Putamen (tissue), 1 donor: ENCODE data around the gene LRCOL1.
A peak's percentile ranks its signal among the peaks of the same experiment; 100 is the strongest.

Experiments used
- DNase-seq: peaks from one replicate; pipeline ENCODE4 v3.0.0-alpha.2; 2016; ENCODE audit warnings: low spot score

The LRCOL1 gene

GRCh38 chr12:132635076-132635955, 24.9 kb upstream of the LRCOL1 start:
- no peak for DNase-seq

- no peak for DNase-seq
Measured at GRCh38 chr12:132634411-132634990, 24.1 kb upstream of the LRCOL1 start.

- DNase-seq = no peak
Measured at GRCh38 chr12:132633901-132634300, 23.5 kb upstream of the LRCOL1 start.

DNA sequence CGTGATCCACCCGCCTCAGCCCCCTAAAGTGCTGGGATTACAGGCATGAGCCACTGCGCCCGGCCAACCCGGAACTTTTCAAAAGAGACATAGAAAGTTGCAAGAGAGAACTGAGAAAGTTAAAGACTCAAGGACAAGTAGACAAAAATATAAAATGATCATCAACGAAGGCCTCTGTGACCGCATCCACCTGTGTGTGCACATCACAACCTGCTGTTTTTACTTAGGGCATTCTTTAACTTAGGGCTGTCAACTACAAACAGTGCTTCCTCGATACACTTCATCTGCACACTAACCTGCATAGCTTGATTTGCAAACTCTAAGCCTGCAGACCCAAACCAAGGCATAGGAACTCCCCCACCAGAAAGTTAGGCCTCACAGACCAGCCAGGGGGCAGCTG, 23.0 kb upstream of the LRCOL1 start:
- no peak for DNase-seq

DNA sequence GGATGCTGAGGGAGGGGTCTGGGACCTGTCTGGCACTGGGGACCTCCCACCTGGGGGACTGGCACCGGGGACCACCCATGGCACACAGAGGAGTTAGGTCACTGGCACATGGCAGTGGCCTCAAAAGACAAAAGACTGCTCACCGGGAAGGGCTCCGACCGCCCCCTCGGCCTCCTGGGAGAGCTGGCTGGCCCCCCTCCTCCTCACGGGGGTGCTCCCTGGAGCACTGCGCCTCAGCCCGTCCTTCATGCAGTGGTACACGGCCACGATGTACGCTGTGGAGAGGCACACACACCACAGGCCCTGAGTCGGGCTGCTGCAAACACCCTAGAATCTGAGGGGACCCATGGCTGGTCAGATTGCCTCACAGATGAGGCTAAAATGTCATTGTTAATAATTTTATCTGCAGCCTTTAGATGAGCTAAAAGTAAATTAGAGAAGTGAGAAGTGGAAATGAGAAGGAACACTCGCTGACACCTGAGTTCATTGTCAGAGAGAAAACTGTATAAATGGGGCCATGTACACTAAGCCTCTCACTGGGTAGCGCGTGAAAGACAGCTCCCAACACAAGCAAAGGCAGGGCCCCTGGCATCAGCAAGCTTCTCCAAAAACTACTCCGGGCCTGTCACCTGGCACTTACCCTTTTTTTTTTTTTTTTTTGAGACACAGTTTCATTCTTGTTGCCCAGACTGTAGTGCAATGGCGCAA, 22.3 kb upstream of the LRCOL1 start:
- no peak for DNase-seq

DNA sequence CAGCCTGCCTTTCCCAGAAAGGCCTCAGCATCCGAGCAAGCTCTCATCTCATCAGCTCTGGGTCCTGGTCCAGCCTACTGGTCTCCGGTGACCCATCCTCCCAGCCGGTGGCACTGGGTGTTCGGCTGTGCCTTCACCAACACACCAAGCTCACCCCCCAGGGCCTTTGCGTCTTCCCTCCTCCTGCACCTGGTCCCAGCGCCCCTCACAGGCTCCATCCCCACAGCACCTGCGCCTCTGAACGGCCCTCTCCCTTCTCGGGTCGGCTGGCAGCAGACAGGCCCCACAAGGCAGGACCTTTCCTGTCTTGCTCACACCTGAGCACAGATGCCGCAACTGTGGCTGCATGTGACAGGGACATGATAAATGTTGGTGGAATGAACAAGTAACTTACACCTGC, 21.3 kb upstream of the LRCOL1 start:
- no peak for DNase-seq

- no peak for DNase-seq
Measured at GRCh38 chr12:132630672-132631071, 20.3 kb upstream of the LRCOL1 start.

DNA sequence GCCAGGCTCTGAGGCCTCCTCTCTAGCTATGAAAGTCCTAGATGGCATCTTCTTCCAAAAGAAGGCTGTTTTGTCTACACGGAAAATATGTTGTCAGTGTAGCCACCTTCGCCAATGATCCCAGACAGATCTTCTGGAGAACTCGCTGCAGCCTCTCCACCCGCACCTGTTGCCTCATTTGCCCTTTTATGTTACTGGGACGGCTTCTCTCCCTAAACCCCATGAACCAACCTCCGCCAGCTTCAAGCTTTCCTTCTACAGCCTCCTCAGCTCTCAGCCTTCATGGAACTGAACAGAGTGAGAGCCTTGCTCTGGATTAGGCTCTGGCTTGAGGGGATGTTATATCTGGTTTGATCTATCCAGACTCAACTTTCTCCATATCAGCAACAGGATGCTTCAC, 18.9 kb upstream of the LRCOL1 start:
- no peak for DNase-seq

DNA sequence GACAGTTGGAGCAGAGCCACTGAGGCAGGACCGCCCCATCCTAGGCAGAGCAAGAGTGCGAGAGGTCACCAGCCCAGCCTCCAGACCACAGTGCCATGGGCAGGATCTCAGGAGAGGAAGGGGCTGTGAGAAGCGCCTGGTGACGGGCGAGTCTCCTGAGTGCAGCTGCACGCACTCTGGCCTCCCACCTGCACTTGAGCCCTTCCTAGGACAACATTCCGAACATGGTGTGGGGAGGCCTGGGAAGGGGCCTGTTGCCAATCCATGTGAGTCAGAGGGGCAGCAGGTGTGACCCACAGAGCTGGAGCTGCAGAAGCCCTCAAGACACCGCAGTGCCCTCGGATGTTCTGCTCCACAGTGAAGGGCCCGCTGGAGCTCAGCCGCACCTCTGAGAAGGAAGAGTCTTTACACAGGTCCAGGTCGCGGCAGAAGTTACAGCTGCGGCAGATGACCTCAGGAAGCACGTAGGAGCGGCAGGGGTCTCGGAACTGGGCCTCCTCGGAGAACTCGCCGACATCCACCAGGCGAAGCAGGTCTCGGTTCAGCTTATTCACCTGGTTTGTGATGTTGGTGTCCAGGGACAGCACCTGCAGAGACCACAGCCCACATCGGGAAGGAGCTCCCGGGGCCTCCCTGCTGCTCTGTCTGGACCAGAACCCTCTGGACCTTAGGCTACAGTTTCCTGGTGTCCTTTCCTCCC, 15.5 kb upstream of the LRCOL1 start:
- DNase-seq = no peak

- no peak for DNase-seq
Measured at GRCh38 chr12:132624910-132625630, 14.7 kb upstream of the LRCOL1 start.

DNA sequence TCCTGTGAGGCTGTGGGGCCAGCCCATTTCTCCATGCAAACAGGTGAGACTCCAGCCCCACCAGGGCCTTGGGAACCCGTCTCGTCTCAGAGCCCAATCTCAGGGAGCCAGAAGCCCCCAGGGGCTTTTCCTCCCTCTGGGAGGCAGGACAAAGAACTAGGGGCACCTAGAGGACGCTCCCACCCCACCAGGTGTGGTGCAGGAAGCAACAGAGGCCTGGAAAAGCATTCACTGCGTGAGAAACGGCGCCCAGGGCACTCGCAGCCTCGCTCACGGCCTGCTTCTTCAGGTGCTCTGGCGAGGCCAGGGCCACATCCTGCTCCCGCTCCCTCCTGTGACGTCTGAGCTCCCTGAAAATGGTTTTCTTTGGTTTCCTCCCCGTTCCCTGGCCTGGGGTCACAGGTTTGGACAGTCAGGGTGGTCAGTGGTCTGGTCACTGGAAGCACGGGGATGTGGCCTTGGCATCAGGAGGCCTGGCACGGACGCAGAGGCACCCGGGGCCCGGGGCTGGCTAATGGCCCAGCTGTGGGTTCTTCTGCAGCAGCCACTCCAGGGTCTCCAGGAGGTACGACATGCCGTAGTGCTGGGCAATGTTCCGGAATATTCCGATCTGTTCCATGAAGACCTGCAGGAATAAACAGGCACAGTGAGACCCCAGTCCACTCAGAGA, 13.9 kb upstream of the LRCOL1 start:
- no peak for DNase-seq

DNA sequence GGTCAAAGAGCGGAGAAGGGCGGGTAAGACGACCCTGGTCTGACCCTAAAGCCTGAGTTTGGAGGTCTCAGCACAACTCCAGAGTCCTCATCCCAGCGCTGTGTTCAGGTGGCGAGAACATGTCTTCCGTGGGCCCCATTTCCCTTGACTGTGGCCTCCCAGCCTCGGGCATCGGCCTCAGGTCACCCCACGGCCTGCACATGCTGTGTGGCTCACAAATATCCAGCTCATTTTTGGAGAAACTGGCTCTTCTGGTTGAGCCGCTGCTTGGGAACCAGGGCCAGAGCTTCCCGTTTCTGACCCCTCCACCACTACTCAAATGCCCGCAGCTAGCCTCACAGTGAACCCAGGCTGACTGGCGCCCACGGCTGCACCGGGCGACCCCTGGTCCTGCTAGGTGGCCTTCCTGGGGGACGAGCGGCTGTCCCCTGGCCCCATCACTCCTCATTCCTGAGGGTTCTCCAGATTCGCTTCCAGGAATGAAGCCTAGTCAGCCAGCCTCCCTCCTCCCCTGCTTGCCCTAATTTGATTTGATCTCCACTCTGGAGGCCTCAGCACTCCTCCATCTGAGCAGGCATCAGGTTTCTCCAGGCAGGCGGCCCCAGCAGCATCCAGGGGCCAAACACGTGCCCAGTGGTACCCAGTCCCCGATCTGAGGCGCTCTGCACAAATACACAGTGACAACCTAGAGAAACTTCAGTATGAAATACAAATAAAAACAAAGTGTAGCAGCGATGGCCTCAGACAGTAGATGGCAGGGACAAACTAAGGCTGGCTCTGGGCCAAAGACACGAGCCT, 12.9 kb upstream of the LRCOL1 start:
- no peak for DNase-seq

DNA sequence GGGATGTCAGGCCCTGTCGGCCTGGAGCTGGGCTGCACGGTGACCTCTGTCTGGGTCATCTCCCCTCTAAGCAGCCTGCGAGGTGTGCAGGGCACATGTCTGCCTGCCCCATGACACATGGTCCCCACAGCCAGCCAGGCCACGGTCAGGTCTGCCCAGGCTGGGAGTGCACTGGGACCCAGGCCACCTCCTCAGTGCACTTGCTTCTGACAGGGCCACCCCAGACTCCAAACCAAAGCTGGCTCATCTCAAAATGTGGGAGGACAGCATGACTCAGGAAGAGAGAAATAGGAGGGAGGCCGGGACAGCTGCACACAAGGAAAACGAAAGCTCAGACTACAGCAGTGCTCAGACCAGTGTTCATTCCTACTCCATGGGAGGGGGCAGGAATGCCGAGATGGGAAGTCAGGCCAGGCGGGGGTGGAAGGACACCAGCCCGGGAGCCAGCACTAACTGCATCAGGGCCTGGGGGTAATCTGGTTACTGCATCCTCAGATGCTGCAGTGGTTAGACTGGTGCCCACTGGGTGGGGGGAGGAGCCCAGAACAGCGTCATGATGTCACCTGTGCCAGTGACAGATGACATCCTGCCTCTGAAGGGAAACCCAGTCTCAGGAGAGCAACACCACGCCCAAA, 12.2 kb upstream of the LRCOL1 start:
- peak; percentile 36 for DNase-seq

DNA sequence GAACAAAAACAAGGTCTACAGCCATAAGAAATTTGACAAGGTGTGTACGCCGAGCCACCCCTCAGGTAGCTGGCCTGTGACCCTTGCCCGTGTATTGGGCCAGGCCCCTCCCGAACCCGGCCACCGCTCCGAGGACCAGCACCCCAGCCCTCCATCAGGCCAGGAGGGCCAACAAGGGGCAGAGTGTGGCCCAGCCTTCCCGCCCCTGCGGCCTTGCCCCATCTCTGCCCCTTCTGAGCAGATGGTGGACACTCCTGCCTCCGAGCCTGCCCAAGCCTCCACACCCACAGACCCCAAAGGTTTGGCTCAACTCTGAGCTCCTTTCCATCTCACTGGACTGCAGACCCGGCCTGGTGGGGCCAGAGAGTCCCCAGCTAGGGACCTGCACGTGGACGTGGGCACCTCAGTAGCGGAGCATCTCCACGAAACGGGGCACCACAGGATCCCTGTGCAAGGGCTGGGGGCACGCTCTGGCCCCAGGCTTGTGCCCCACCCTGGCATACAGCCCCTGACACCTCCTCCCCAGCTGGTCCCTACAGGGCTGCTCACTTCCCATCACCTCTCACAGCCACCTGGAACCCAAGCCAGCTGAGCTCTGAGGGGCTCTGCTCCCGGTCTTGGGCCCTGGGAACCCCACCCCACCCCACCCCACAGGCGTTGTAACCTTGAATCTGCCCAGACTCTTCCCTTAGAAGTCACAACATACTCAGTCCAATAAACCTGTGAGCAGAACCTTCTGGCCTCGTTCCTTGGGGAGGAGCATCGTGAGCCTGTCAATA, 11.5 kb upstream of the LRCOL1 start:
- no peak for DNase-seq

DNA sequence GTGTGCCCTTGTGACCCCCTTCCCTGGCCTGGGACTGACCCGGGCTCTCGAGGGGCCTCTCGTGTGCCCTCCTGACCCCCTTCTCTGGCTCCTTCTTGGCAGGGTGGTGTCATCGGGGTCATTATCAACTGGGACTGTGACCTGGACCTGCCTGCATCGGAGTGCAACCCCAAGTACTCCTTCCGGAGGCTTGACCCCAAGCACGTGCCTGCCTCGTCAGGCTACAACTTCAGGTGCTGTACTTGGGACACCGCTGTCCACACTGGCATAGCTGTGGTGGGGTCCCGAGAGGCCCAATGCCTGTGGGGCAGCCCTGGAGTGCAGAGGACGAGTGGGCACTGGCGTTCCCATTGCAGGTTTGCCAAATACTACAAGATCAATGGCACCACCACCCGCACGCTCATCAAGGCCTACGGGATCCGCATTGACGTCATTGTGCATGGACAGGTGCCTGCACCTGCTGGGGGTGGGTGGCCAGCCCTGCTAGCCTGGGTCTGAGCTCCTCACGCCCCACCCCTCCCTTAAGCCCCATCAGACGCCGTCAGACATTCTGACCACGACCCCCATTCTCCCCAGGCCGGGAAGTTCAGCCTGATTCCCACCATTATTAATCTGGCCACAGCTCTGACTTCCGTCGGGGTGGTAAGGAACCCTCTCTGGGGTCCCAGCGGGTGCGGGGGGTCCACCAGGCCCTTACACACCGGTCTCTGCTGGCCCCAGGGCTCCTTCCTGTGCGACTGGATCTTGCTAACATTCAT, 10.7 kb upstream of the LRCOL1 start:
- DNase-seq = no peak

DNA sequence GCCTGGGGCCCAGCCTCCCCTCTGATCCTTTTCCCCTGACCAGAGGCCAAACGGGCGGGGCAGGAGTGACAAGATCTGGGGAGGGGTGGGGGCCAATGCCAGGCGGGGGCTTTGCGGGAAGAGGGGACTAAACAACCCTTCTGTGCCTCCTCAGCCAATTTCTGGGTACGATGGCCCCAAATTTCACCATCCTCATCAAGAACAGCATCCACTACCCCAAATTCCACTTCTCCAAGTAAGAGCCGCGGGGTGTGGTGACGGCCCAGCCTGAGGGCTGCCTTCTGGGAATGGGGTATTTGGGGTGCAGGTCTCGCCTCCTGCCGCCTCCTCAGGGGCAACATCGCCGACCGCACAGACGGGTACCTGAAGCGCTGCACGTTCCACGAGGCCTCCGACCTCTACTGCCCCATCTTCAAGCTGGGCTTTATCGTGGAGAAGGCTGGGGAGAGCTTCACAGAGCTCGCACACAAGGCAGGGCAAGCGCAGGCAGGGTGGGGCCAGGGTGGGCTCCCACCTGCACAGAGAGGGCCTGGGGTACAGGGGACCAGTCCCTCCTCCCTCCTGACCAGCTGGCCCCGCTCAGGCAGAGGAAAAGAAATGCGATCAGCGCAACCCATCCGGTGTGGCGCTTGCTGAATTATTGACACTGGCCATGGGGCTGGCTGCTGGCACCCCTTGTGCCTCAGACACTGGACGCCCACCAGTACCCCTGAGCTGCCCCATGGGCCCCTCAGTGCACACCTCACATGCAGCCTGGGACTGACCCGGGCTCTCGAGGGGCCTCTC, 9.9 kb upstream of the LRCOL1 start:
- no peak for DNase-seq

DNA sequence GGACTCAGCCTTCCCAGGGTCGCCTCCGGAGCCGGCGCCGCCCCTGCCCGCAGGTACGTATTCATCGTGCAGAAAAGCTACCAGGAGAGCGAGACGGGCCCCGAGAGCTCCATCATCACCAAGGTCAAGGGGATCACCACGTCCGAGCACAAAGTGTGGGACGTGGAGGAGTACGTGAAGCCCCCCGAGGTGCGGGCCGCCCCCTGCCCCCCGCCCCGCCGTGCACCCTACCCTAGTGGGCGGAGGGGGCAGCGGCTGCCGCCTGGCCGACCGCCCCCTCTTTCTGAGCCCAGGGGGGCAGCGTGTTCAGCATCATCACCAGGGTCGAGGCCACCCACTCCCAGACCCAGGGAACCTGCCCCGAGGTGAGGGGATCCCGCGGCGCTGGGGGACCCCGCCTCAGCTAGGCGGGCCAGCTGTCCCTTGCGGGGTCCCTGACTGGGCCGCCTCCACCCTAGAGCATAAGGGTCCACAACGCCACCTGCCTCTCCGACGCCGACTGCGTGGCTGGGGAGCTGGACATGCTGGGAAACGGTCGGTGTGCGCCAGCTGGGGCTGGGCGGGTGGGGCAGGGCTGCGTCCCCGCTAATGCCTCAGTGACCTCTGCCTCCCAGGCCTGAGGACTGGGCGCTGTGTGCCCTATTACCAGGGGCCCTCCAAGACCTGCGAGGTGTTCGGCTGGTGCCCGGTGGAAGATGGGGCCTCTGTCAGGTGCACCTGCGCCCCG, 9.2 kb upstream of the LRCOL1 start:
- no peak for DNase-seq
